H9 (cell line): ENCODE data around the gene ITGA7. TPM values are rescaled to one million over a fixed set of nuclear protein-coding genes. Genes with fewer than 3 reads are reported as not detected.

ENCODE experiments used
- DNase-seq: peaks from one replicate; pipeline ENCODE4 v3.0.0-alpha.2; 2017
- H2AFZ ChIP-seq: one replicate; pipeline ENCODE4 v1.6.1; 2013; ENCODE audit warnings: mild to moderate bottlenecking, low read length, control low read depth, moderate library complexity
- H2AK5ac ChIP-seq: 2 replicates; pipeline ENCODE4 v1.6.1; 2013; ENCODE audit warnings: low read length, control low read depth, mixed read lengths; ENCODE audit not compliant: insufficient read length
- H2BK120ac ChIP-seq: one replicate; pipeline ENCODE4 v1.6.1; 2013; ENCODE audit warnings: low read depth, mild to moderate bottlenecking, low read length, control low read depth, inconsistent platforms; ENCODE audit not compliant: poor library complexity, severe bottlenecking
- H2BK12ac ChIP-seq: 2 replicates; pipeline ENCODE4 v1.6.1; 2013; ENCODE audit warnings: low read length, control low read depth, mixed read lengths, low read depth; ENCODE audit not compliant: insufficient read length
- H2BK15ac ChIP-seq: 2 replicates; pipeline ENCODE4 v1.6.1; 2013; ENCODE audit warnings: low read depth, low read length, control low read depth
- H2BK20ac ChIP-seq: one replicate; pipeline ENCODE4 v1.6.1; 2013; ENCODE audit warnings: low read depth, mild to moderate bottlenecking, low read length, control low read depth, inconsistent platforms; ENCODE audit not compliant: poor library complexity, severe bottlenecking
- H2BK5ac ChIP-seq: 2 replicates; pipeline ENCODE4 v1.6.1; 2013; ENCODE audit warnings: low read length, control low read depth, mixed read lengths; ENCODE audit not compliant: insufficient read length
- H3K14ac ChIP-seq: 2 replicates; pipeline ENCODE4 v1.6.1; 2013; ENCODE audit warnings: low read length, control low read depth; ENCODE audit not compliant: insufficient read depth
- H3K18ac ChIP-seq: 2 replicates; pipeline ENCODE4 v1.6.1; 2013; ENCODE audit warnings: low read depth, mild to moderate bottlenecking, mixed read lengths, low read length, control low read depth; ENCODE audit not compliant: insufficient read length
- H3K23ac ChIP-seq: 2 replicates; pipeline ENCODE4 v1.6.1; 2013; ENCODE audit warnings: low read length, control low read depth, mixed read lengths, low read depth; ENCODE audit not compliant: insufficient read length
- H3K23me2 ChIP-seq: 2 replicates; pipeline ENCODE4 v1.6.1; 2013; ENCODE audit warnings: low read depth, mild to moderate bottlenecking, mixed read lengths, low read length, control low read depth; ENCODE audit not compliant: insufficient read length, poor library complexity, severe bottlenecking
- H3K27ac ChIP-seq: 2 replicates; pipeline ENCODE4 v1.5.1; 2013; ENCODE audit warnings: low read length, control low read depth, mixed read lengths, low read depth; ENCODE audit not compliant: insufficient read length
- H3K27me3 ChIP-seq: 2 replicates; pipeline ENCODE4 v1.6.1; 2013; ENCODE audit warnings: low read length, control low read depth, inconsistent platforms; ENCODE audit not compliant: insufficient read depth
- H3K4ac ChIP-seq: 2 replicates; pipeline ENCODE4 v1.6.1; 2013; ENCODE audit warnings: low read depth, mild to moderate bottlenecking, control low read depth, inconsistent platforms, low read length, moderate library complexity
- H3K4me1 ChIP-seq: 2 replicates; pipeline ENCODE4 v1.6.1; 2013; ENCODE audit warnings: low read length, control low read depth, inconsistent platforms; ENCODE audit not compliant: insufficient read depth
- H3K4me2 ChIP-seq: 2 replicates; pipeline ENCODE4 v1.6.1; 2013; ENCODE audit warnings: low read length, control low read depth, mixed read lengths; ENCODE audit not compliant: insufficient read length, insufficient read depth
- H3K56ac ChIP-seq: 2 replicates; pipeline ENCODE4 v1.6.1; 2013; ENCODE audit warnings: low read depth, mild to moderate bottlenecking, mixed read lengths, low read length, control low read depth; ENCODE audit not compliant: insufficient read length
- H3K79me1 ChIP-seq: 2 replicates; pipeline ENCODE4 v1.6.1; 2013; ENCODE audit warnings: low read depth, mild to moderate bottlenecking, moderate library complexity, low read length, control low read depth, inconsistent platforms; ENCODE audit not compliant: insufficient read depth, poor library complexity, severe bottlenecking
- H3K79me2 ChIP-seq: 2 replicates; pipeline ENCODE4 v1.6.1; 2013; ENCODE audit warnings: low read length, control low read depth, inconsistent platforms; ENCODE audit not compliant: insufficient read depth
- H3K9ac ChIP-seq: 2 replicates; pipeline ENCODE4 v1.6.1; 2013; ENCODE audit warnings: low read length, control low read depth, mixed read lengths; ENCODE audit not compliant: insufficient read length; ENCODE audit errors: extremely low read depth
- H3K9me3 ChIP-seq: one replicate; pipeline ENCODE4 v1.6.1; 2013; ENCODE audit warnings: low read depth, low read length, inconsistent platforms; ENCODE audit not compliant: control insufficient read depth
- H3T11ph ChIP-seq: one replicate; pipeline ENCODE4 v1.6.1; 2013; ENCODE audit warnings: mild to moderate bottlenecking, low read length, control low read depth, inconsistent platforms
- H4K20me1 ChIP-seq: one replicate; pipeline ENCODE4 v1.6.1; 2013; ENCODE audit not compliant: control insufficient read depth, insufficient read length, insufficient read depth
- H4K5ac ChIP-seq: 2 replicates; pipeline ENCODE4 v1.6.1; 2013; ENCODE audit warnings: low read depth, mild to moderate bottlenecking, mixed read lengths, low read length, control low read depth; ENCODE audit not compliant: insufficient read length
- H4K8ac ChIP-seq: replicated peaks from 2 replicates; pipeline ENCODE4 v1.6.1; 2013; ENCODE audit warnings: low read length, control low read depth, mixed read lengths, low read depth; ENCODE audit not compliant: insufficient read length
- H4K91ac ChIP-seq: 2 replicates; pipeline ENCODE4 v1.6.1; 2013; ENCODE audit warnings: low read depth, mild to moderate bottlenecking, moderate library complexity, mixed read lengths, low read length, control low read depth; ENCODE audit not compliant: insufficient read length
- H3K27ac Mint-ChIP-seq, 3 experiments: 2 replicates in 2 of 3; 3 replicates in 1 of 3; pipeline ENCODE4 v1.8.0; 2020 to 2021; ENCODE audit warnings: mixed read lengths in 3 of 3, mild to moderate bottlenecking in 1 of 3, moderate library complexity in 1 of 3
- H3K27me3 Mint-ChIP-seq: 2 replicates; pipeline ENCODE4 v1.8.0; 2021; ENCODE audit warnings: low read depth, mild to moderate bottlenecking, moderate library complexity, mixed read lengths
- H3K36me3 Mint-ChIP-seq, 3 experiments: 2 replicates in 2 of 3; 3 replicates in 1 of 3; pipeline ENCODE4 v1.8.0; 2020 to 2021; ENCODE audit warnings: low read depth in 3 of 3, mixed read lengths in 3 of 3; ENCODE audit not compliant: insufficient read depth in 1 of 3
- H3K4me1 Mint-ChIP-seq, 2 experiments: 2 replicates each; pipeline ENCODE4 v1.8.0; 2020; ENCODE audit warnings: mixed read lengths in 2 of 2
- H3K4me3 Mint-ChIP-seq, 2 experiments: 2 replicates in 1 of 2; 3 replicates in 1 of 2; pipeline ENCODE4 v1.8.0; 2020 to 2021; ENCODE audit warnings: mild to moderate bottlenecking in 2 of 2, mixed read lengths in 2 of 2, moderate library complexity in 1 of 2
- H3K9me3 Mint-ChIP-seq, 2 experiments: 2 replicates in 1 of 2; 3 replicates in 1 of 2; pipeline ENCODE4 v1.8.0; 2020; ENCODE audit warnings: mild to moderate bottlenecking in 2 of 2, mixed read lengths in 2 of 2, moderate library complexity in 1 of 2
- WGBS: extraction: QIAGEN DNeasy Blood & Tissue Kit; methylation state at CpG from one replicate; pipeline ENCODE4 v1.1.7; 2013; ENCODE audit warnings: missing lambda C conversion rate, low lambda C conversion rate, mixed read lengths; ENCODE audit not compliant: insufficient read length; ENCODE audit errors: extremely low coverage; 5-methylcytosine and 5-hydroxymethylcytosine counted together
- total RNA-seq: library from RNA; stranded (reverse); gene quantifications from 2 replicates; pipeline ENCODE4 v1.2.1, GENCODE V29; 2021
- TF ChIP-seq, protein P1 (sequence below): fragments of 200-600 bp; sonication (generic); conservative IDR thresholded peaks from 3 replicates; pipeline ENCODE4 v1.8.0; 2021; ENCODE audit warnings: antibody characterized with exemption, mild to moderate bottlenecking

The ITGA7 gene
- total RNA-seq, 1 experiment from 2014 or later, result 119 TPM

DNA sequence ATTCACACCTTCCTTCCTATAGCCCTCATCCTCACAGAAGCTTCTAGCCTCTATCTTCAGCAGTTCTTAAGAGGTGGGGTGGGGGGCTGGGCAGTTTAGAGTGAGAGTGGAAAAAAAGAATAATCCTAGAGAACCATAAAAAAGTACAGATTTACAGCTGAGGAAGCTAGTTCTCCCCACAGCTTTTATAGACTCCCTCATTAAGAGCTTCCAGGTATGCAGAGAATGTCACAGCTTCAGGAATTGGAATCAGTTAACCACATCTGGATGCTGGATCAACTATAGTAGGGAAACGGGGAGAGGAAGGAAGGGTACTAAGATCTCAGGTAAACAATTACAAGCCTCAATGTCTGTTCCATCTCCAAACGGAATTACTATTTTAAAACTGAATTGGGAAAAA, 47.5 kb upstream of the ITGA7 start:
- no peak overlapping the region for H3K56ac ChIP-seq
- H4K20me1 ChIP-seq, result no peaks in the 10 kb centered on the region
- H3K18ac ChIP-seq, result no peak overlapping the region
- no peaks in the 10 kb centered on the region for H3K79me1 ChIP-seq
- H3K27me3 Mint-ChIP-seq, result no peaks in the 10 kb centered on the region
- H3K27me3 ChIP-seq, result no peaks in the 10 kb centered on the region
- H3K9me3 ChIP-seq, result no peaks in the 10 kb centered on the region
- H2BK5ac ChIP-seq, result no peak overlapping the region
- H3K4me1 Mint-ChIP-seq, result peaks cover 29 to 35% of the 10 kb centered on the region in 2 experiments
- peak overlapping the region in 1 of 3 experiments; percentile 79; a peak in 2 of 7 replicates for H3K27ac Mint-ChIP-seq
- no peak overlapping the region for H2AK5ac ChIP-seq
- H3K27ac ChIP-seq, result no peak overlapping the region
- no peak overlapping the region for H4K5ac ChIP-seq
- H2AFZ ChIP-seq, result no peak overlapping the region
- no peaks in the 10 kb centered on the region; a peak in 1 of 5 replicates for H3K9me3 Mint-ChIP-seq
- H3K23ac ChIP-seq, result no peak overlapping the region
- H3K4me3 Mint-ChIP-seq, result no peak overlapping the region
- DNase-seq, result no peak
- no peak overlapping the region for H3K9ac ChIP-seq
- H4K91ac ChIP-seq, result no peak overlapping the region
- no peak overlapping the region for H3K4me2 ChIP-seq
- H2BK12ac ChIP-seq, result no peak overlapping the region
- no peak overlapping the region for H2BK120ac ChIP-seq
- H3T11ph ChIP-seq, result no peak overlapping the region
- H2BK20ac ChIP-seq, result no peak overlapping the region
- H3K4ac ChIP-seq, result no peak overlapping the region
- no peak overlapping the region for H3K14ac ChIP-seq
- no peaks in the 10 kb centered on the region for H3K79me2 ChIP-seq
- WGBS, result no CpG with 5 or more reads among the region's 2 CpGs
- H3K4me1 ChIP-seq, result 0 out of 2 replicates have a peak, but pooled peaks cover 4% of the 10 kb centered on the region
- H4K8ac ChIP-seq, result no peak overlapping the region
- peaks cover 38 to 81% (median 72%) of the 10 kb centered on the region in 3 experiments for H3K36me3 Mint-ChIP-seq
- H2BK15ac ChIP-seq, result no peak overlapping the region
- TF ChIP-seq, protein P1, sequence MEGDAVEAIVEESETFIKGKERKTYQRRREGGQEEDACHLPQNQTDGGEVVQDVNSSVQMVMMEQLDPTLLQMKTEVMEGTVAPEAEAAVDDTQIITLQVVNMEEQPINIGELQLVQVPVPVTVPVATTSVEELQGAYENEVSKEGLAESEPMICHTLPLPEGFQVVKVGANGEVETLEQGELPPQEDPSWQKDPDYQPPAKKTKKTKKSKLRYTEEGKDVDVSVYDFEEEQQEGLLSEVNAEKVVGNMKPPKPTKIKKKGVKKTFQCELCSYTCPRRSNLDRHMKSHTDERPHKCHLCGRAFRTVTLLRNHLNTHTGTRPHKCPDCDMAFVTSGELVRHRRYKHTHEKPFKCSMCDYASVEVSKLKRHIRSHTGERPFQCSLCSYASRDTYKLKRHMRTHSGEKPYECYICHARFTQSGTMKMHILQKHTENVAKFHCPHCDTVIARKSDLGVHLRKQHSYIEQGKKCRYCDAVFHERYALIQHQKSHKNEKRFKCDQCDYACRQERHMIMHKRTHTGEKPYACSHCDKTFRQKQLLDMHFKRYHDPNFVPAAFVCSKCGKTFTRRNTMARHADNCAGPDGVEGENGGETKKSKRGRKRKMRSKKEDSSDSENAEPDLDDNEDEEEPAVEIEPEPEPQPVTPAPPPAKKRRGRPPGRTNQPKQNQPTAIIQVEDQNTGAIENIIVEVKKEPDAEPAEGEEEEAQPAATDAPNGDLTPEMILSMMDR, result no peak
- H3K23me2 ChIP-seq, result no peaks in the 10 kb centered on the region
